OCI-LY1 (cell line): ENCODE measurements around the gene PTBP2.

Experiments used
- H2AFZ ChIP-seq: fragments of 200-600 bp; sonication (generic), shearing (Covaris generic); 2 replicates; pipeline ENCODE4 v1.6.0; 2014; ENCODE audit warnings: antibody characterized with exemption, mild to moderate bottlenecking, low read length
- H3F3A ChIP-seq: fragments of 200-600 bp; sonication (generic), shearing (Covaris generic); 2 replicates; pipeline ENCODE4 v1.6.0; 2014; ENCODE audit warnings: mild to moderate bottlenecking, antibody characterized with exemption, low read length, moderate library complexity; ENCODE audit not compliant: insufficient read depth
- H3K27ac ChIP-seq: fragments of 200-600 bp; sonication (generic); 2 replicates; pipeline ENCODE4 v1.5.1; 2014; ENCODE audit warnings: low read length, mixed run types, mild to moderate bottlenecking, low read depth; ENCODE audit not compliant: poor library complexity, severe bottlenecking
- H3K27me3 ChIP-seq: fragments of 200-600 bp; sonication (generic); 2 replicates; pipeline ENCODE4 v1.6.0; 2014; ENCODE audit warnings: antibody characterized with exemption, mild to moderate bottlenecking, low read length, moderate library complexity; ENCODE audit not compliant: insufficient read depth
- H3K36me3 ChIP-seq: fragments of 200-600 bp; sonication (generic); 2 replicates; pipeline ENCODE4 v1.6.1; 2014; ENCODE audit warnings: mild to moderate bottlenecking, antibody characterized with exemption, low read length, moderate library complexity, mixed read lengths; ENCODE audit not compliant: insufficient read depth
- H3K4me1 ChIP-seq: fragments of 200-600 bp; sonication (generic); 2 replicates; pipeline ENCODE4 v1.5.1; 2014; ENCODE audit warnings: mild to moderate bottlenecking, low read length, moderate library complexity; ENCODE audit not compliant: insufficient read depth, severe bottlenecking
- H3K4me2 ChIP-seq: fragments of 200-600 bp; sonication (generic), shearing (Covaris generic); 2 replicates; pipeline ENCODE4 v1.6.1; 2014; ENCODE audit warnings: low read length
- H3K4me3 ChIP-seq: fragments of 200-600 bp; sonication (generic); 2 replicates; pipeline ENCODE4 v1.5.1; 2014; ENCODE audit warnings: low read length, low read depth, mild to moderate bottlenecking, mixed read lengths; ENCODE audit not compliant: poor library complexity, severe bottlenecking
- H3K79me2 ChIP-seq: fragments of 200-600 bp; shearing (Covaris generic); 2 replicates; pipeline ENCODE4 v1.6.1; 2016; ENCODE audit warnings: mixed run types, low read length, mixed read lengths; ENCODE audit not compliant: insufficient read depth
- H3K9ac ChIP-seq: fragments of 200-600 bp; sonication (generic), shearing (Covaris generic); 2 replicates; pipeline ENCODE4 v1.6.1; 2014; ENCODE audit warnings: mild to moderate bottlenecking, low read length, mixed read lengths
- H3K9me2 ChIP-seq: fragments of 200-600 bp; sonication (generic), shearing (Covaris generic); 2 replicates; pipeline ENCODE4 v1.6.1; 2014; ENCODE audit warnings: low read depth, mild to moderate bottlenecking, low read length, mixed read lengths
- H3K9me3 ChIP-seq: fragments of 200-600 bp; shearing (Covaris generic); 2 replicates; pipeline ENCODE4 v1.6.1; 2014; ENCODE audit warnings: low read length, mixed read lengths
- H4K20me1 ChIP-seq: fragments of 200-600 bp; sonication (generic), shearing (Covaris generic); 2 replicates; pipeline ENCODE4 v1.6.0; 2016; ENCODE audit warnings: mild to moderate bottlenecking, low read length; ENCODE audit not compliant: insufficient read depth
- CTCF ChIP-seq: fragments of 200-600 bp; sonication (generic), shearing (Covaris generic); IDR thresholded peaks from 2 replicates; pipeline ENCODE4 v1.5.1; 2017; ENCODE audit warnings: mild to moderate bottlenecking, antibody characterized with exemption, low read length, moderate library complexity, mixed read lengths
- EZH2 ChIP-seq: fragments of 200-600 bp; sonication (generic), shearing (Covaris generic); IDR thresholded peaks from 2 replicates; pipeline ENCODE4 v1.8.0; 2017; ENCODE audit warnings: borderline replicate concordance, mixed run types, mild to moderate bottlenecking, antibody characterized with exemption, low read length, moderate library complexity, mixed read lengths

PTBP2 gene

GRCh38 chr1:96708482-96708881 is 13.1 kb upstream of the PTBP2 start:
- TF ChIP-seq EZH2 (no peak), CTCF (no peak)
- Histone ChIP-seq H3K4me2 (no peak overlapping the region), H3K9ac (no peak overlapping the region), H2AFZ (no peak overlapping the region), H3K4me1 (no peaks in the 10 kb centered on the region), H3K9me2 (no peaks in the 10 kb centered on the region), H3K27me3 (no peaks in the 10 kb centered on the region), H3K36me3 (no peaks in the 10 kb centered on the region), H3K4me3 (no peak overlapping the region), H3K27ac (no peak overlapping the region), H4K20me1 (no peaks in the 10 kb centered on the region), H3F3A (no peaks in the 10 kb centered on the region), H3K79me2 (no peaks in the 10 kb centered on the region), H3K9me3 (no peaks in the 10 kb centered on the region)

GRCh38 chr1:96710708-96711477 is 10.7 kb upstream of the PTBP2 start:
- Histone ChIP-seq H3K27me3 (no peaks in the 10 kb centered on the region), H3K9me3 (no peaks in the 10 kb centered on the region), H3K4me2 (no peak overlapping the region), H4K20me1 (no peaks in the 10 kb centered on the region), H3K9ac (no peak overlapping the region), H3F3A (no peaks in the 10 kb centered on the region), H3K27ac (no peak overlapping the region), H3K4me3 (no peak overlapping the region), H3K4me1 (no peaks in the 10 kb centered on the region), H3K79me2 (no peaks in the 10 kb centered on the region), H3K36me3 (no peaks in the 10 kb centered on the region), H3K9me2 (no peaks in the 10 kb centered on the region), H2AFZ (no peak overlapping the region)
- no peak for TF ChIP-seq CTCF
- TF ChIP-seq EZH2: no peak

DNA sequence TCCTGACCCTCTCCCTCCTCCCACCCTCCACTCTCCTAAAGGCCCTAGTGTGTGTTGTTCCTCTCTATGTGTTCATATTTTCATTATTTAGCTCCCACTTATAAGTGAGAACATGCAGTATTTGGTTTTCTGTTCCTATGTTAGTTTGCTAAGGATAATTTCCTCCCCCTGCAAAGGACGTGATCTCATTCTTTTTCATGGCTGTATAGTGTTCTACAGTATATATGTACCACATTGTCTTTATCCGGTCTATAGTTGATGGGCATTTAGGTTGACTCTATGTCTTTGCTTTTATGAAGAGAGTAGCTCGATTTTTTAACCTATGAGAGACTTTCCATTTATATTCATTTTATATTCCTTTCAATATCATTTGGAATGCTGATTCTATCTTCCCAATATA is 7.9 kb upstream of the PTBP2 start:
- H3K9ac ChIP-seq: no peak overlapping the region
- H3K4me1 ChIP-seq: no peaks in the 10 kb centered on the region
- H3K79me2 ChIP-seq: no peaks in the 10 kb centered on the region
- H3K27ac ChIP-seq: no peak overlapping the region
- no peaks in the 10 kb centered on the region for H3F3A ChIP-seq
- no peaks in the 10 kb centered on the region for H3K9me2 ChIP-seq
- no peak overlapping the region for H3K4me3 ChIP-seq
- no peak overlapping the region for H3K4me2 ChIP-seq
- no peak overlapping the region for H2AFZ ChIP-seq
- H4K20me1 ChIP-seq: no peaks in the 10 kb centered on the region
- no peaks in the 10 kb centered on the region for H3K36me3 ChIP-seq
- no peaks in the 10 kb centered on the region for H3K9me3 ChIP-seq
- H3K27me3 ChIP-seq: no peaks in the 10 kb centered on the region
- TF ChIP-seq CTCF: no peak
- no peak for TF ChIP-seq EZH2
